Measurements from ENCODE around the gene VAMP5. TPM values are rescaled to one million over a fixed set of nuclear protein-coding genes. Genes with fewer than 3 reads are reported as not detected.

Gene VAMP5
- total and polyA plus RNA-seq, 9 of the 15 experiments (the other 6 are each of a cell fraction or from before 2014, with no cell fraction given) = 0.54 to 1.9 (median 1.5) TPM; not detected in 2

DNA sequence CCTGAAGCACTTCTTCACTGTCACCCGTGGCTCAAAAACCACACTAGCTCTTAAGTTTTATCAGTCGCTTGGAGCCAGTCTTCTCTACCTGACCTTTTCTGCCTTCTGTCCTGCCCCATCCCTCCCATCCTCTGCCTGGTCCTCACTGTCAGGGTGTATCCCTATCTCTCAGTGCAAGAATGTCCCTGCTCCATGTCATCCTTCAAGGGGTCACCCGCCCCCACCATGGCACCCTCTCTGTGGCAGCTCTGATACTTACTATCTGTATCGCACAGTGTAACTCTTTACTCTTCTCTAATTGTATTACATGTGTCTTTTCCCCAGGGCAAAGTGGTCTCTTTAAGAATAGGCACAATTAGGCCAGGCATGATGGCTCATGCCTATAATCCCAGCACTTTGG lies 4.4 kb downstream of the VAMP5 start:
- H3K27me3 ChIP-seq (ENCODE audit: control insufficient read depth in 2 of 2, insufficient read depth in 2 of 2, low read length in 2 of 2) = no peaks in the 10 kb centered on the region
- WGBS (ENCODE audit: insufficient coverage, low coverage, missing lambda C conversion rate) = 17% methylated on average over 4 of the region's 4 CpGs
- no peak overlapping the region for H3K9ac ChIP-seq (ENCODE audit: insufficient read depth in 1 of 2, low read depth in 2 of 2, low read length in 2 of 2)
- no peak overlapping the region for H2AFZ ChIP-seq (ENCODE audit: low read depth, low read length)
- DNase-seq (ENCODE audit: extremely low read depth in 1 of 4, low spot score in 3 of 4) (peak in 3 of 4 experiments; percentile 36 to 80 (median 59)), ATAC-seq (peak; percentile 5), FAIRE-seq (peak; percentile 87)
- no peaks in the 10 kb centered on the region for H3K9me3 ChIP-seq (replicated peaks; ENCODE audit: control insufficient read depth, insufficient read depth, low read depth, low read length)
- in situ Hi-C loops (cut with MboI) = no loop called here
- no TSS peak for BruUV-seq (replicated peaks)
- no peak overlapping the region for H3K4me3 ChIP-seq
- no peak overlapping the region; the same call in 1 of the 2 replicates for H3K4me2 ChIP-seq (ENCODE audit: insufficient read depth, low read length)
- no peaks in the 10 kb centered on the region; the same call in 2 of the 3 replicates for H3K79me2 ChIP-seq (ENCODE audit: control insufficient read depth, insufficient read depth, low read length)
- intact Hi-C loops (cut with micrococcal nuclease) = no loop called here
- no peaks in the 10 kb centered on the region for H4K20me1 ChIP-seq (replicated peaks; ENCODE audit: control insufficient read depth, insufficient read depth, low read length)
- peaks cover 11% of the 10 kb centered on the region for H3K9me1 ChIP-seq (ENCODE audit: control insufficient read depth, insufficient read depth, low read length)
- peaks cover 9% of the 10 kb centered on the region; the same call in 2 of the 3 replicates for H3K36me3 ChIP-seq (ENCODE audit: control insufficient read depth, insufficient read depth, low read length)
- POLR2A ChIA-PET = interaction anchor here (1.1 to 4.0 kb wide), 5 partner anchors 8 to 50 kb away, joined by 3 to 14 read pairs (median 4); partner anchors contain the start of gene MAT2A
- H3K27ac ChIP-seq (ENCODE audit: extremely low read depth, low read depth, low read length) = no peak overlapping the region
- peaks cover 42 to 43% of the 10 kb centered on the region in 2 experiments for H3K4me1 ChIP-seq (replicated peaks in 1 of 2; ENCODE audit: control insufficient read depth in 2 of 2, insufficient read depth in 2 of 2, low read length in 2 of 2)
- CTCF ChIA-PET (ENCODE audit: low intra/inter-chr PET ratio) = no interaction called here
- TF ChIP-seq, protein P1, sequence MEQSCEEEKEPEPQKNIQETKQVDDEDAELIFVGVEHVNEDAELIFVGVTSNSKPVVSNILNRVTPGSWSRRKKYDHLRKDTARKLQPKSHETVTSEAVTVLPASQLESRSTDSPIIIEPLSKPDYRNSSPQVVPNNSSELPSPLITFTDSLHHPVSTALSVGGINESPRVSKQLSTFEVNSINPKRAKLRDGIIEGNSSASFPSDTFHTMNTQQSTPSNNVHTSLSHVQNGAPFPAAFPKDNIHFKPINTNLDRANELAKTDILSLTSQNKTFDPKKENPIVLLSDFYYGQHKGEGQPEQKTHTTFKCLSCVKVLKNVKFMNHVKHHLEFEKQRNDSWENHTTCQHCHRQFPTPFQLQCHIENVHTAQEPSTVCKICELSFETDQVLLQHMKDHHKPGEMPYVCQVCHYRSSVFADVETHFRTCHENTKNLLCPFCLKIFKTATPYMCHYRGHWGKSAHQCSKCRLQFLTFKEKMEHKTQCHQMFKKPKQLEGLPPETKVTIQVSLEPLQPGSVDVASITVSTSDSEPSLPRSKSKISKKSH (CRISPR knock-in tag; IDR thresholded peaks at IDR 0.05) = no peak
- TF ChIP-seq TRIM24 (IDR thresholded peaks at IDR 0.05) (peak in 1 of 2 experiments; percentile 40; a peak in 2 of 4 replicates), TAF1 (IDR thresholded peaks at IDR 0.05; ENCODE audit: control insufficient read depth, extremely low read depth, insufficient read depth, low read length, severe bottlenecking) (no peak), KDM1A (IDR thresholded peaks at IDR 0.05) (peak; percentile 70 to 74; a peak in 3 of 4 replicates), ZNF717 (CRISPR knock-in tag; IDR thresholded peaks at IDR 0.05) (no peak), ARID1B (IDR thresholded peaks at IDR 0.05) (peak; percentile 68; the same call in 1 of the 2 replicates), CC2D1A (IDR thresholded peaks at IDR 0.05) (peak; percentile 30; the same call in 1 of the 2 replicates), MYC (IDR thresholded peaks at IDR 0.05; ENCODE audit: low read depth, low read length) (no peak), MYC (CRISPR knock-in tag; IDR thresholded peaks at IDR 0.05; ENCODE audit: borderline replicate concordance, low read depth) (no peak), ZNF121 (CRISPR knock-in tag; conservative IDR thresholded peaks at IDR 0.05) (0 out of 2 replicates have a peak, but pooled peaks have one; percentile 16), TCF3 (CRISPR knock-in tag; IDR thresholded peaks at IDR 0.05) (peak; percentile 72), ZFPM2 (CRISPR knock-in tag; IDR thresholded peaks at IDR 0.05) (no peak), DPF2 (IDR thresholded peaks at IDR 0.05) (peak; percentile 26; the same call in 1 of the 2 replicates), TAL1 (IDR thresholded peaks at IDR 0.05) (peak; percentile 56; the same call in 1 of the 2 replicates), TEAD4 (IDR thresholded peaks at IDR 0.05; ENCODE audit: low read length) (peak; percentile 54; the same call in 1 of the 2 replicates), TEAD4 (CRISPR knock-in tag; IDR thresholded peaks at IDR 0.05; ENCODE audit: borderline replicate concordance) (no peak), KHSRP (IDR thresholded peaks at IDR 0.05) (no peak), RBFOX2 (IDR thresholded peaks at IDR 0.05; ENCODE audit: low read depth, low read length) (no peak), NCOR1 (IDR thresholded peaks at IDR 0.05) (peak; percentile 56; the same call in 1 of the 2 replicates), EP300 (IDR thresholded peaks at IDR 0.05; ENCODE audit: low read length) (peak; percentile 38; the same call in 1 of the 2 replicates), CBFA2T2 (conservative IDR thresholded peaks at IDR 0.05) (peak; percentile 89), NFIC (IDR thresholded peaks at IDR 0.05) (peak; percentile 58)
- TF ChIP-seq, protein P2, sequence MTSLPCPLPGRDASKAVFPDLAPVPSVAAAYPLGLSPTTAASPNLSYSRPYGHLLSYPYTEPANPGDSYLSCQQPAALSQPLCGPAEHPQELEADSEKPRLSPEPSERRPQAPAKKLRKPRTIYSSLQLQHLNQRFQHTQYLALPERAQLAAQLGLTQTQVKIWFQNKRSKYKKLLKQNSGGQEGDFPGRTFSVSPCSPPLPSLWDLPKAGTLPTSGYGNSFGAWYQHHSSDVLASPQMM (CRISPR knock-in tag; IDR thresholded peaks at IDR 0.05) = no peak
- TF ChIP-seq, protein P3, sequence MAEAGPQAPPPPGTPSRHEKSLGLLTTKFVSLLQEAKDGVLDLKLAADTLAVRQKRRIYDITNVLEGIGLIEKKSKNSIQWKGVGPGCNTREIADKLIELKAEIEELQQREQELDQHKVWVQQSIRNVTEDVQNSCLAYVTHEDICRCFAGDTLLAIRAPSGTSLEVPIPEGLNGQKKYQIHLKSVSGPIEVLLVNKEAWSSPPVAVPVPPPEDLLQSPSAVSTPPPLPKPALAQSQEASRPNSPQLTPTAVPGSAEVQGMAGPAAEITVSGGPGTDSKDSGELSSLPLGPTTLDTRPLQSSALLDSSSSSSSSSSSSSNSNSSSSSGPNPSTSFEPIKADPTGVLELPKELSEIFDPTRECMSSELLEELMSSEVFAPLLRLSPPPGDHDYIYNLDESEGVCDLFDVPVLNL (CRISPR knock-in tag; IDR thresholded peaks at IDR 0.05; ENCODE audit: low read depth) = no peak

Data from K562 (cell line).